HepG2 (cell line): ENCODE data around the gene RNF208. TPM values are rescaled to one million over a fixed set of nuclear protein-coding genes. Genes with fewer than 3 reads are reported as not detected.

Source experiments
- BRD4 ChIP-seq: sonication (generic); formaldehyde crosslinking; IDR thresholded peaks from 2 replicates; pipeline ENCODE4 v1.4.0; 2020; ENCODE audit warnings: missing genetic modification reagents
- KLF12 ChIP-seq: sonication (generic); formaldehyde crosslinking; IDR thresholded peaks from 2 replicates; pipeline ENCODE4 v1.4.0; 2020; ENCODE audit warnings: missing genetic modification reagents, borderline replicate concordance
- MAFG ChIP-seq: sonication (generic); formaldehyde crosslinking; IDR thresholded peaks from 2 replicates; pipeline ENCODE4 v1.5.1; 2020; ENCODE audit warnings: mild to moderate bottlenecking, missing genetic modification reagents
- SMAD1 ChIP-seq: sonication (generic); formaldehyde crosslinking; IDR thresholded peaks from 2 replicates; pipeline ENCODE4 v1.4.0; 2020; ENCODE audit warnings: missing genetic modification reagents, low read depth, mild to moderate bottlenecking, borderline replicate concordance
- TFDP2 ChIP-seq: sonication (generic); formaldehyde crosslinking; IDR thresholded peaks from 2 replicates; pipeline ENCODE4 v1.4.0; 2020; ENCODE audit warnings: missing genetic modification reagents
- THRA ChIP-seq: sonication (generic); formaldehyde crosslinking; IDR thresholded peaks from 2 replicates; pipeline ENCODE4 v1.4.0; 2020; ENCODE audit warnings: missing genetic modification reagents, borderline replicate concordance
- U2AF2 ChIP-seq: fragments of 200-400 bp; formaldehyde crosslinking; IDR thresholded peaks from 2 replicates; pipeline ENCODE4 v1.6.1; 2017; ENCODE audit warnings: low read depth, mild to moderate bottlenecking, low read length
- XBP1 ChIP-seq: sonication (generic); formaldehyde crosslinking; IDR thresholded peaks from 2 replicates; pipeline ENCODE4 v1.5.0; 2020; ENCODE audit warnings: missing genetic modification reagents
- ZNF124 ChIP-seq: sonication (generic); formaldehyde crosslinking; IDR thresholded peaks from 2 replicates; pipeline ENCODE4 v1.4.0; 2020; ENCODE audit warnings: missing genetic modification reagents
- ZNF468 ChIP-seq: sonication (generic); formaldehyde crosslinking; IDR thresholded peaks from 2 replicates; pipeline ENCODE4 v1.8.0; 2022; ENCODE audit warnings: mild to moderate bottlenecking, moderate library complexity, missing genetic modification reagents
- ZNF574 ChIP-seq: sonication (generic); formaldehyde crosslinking; IDR thresholded peaks from 2 replicates; pipeline ENCODE4 v1.4.0; 2020; ENCODE audit warnings: missing genetic modification reagents
- ZNF672 ChIP-seq: sonication (generic); formaldehyde crosslinking; IDR thresholded peaks from 2 replicates; pipeline ENCODE4 v1.8.1; 2022; ENCODE audit warnings: missing genetic modification reagents
- polyA plus RNA-seq, 8 experiments: library from polyadenylated mRNA; depleted of rRNA in 3 of 8; stranded (reverse) in 7 of 8; unstranded in 1 of 8; fragments of >200 nt; fragmentation: Illumina TruSeq in 4 of 8; extraction: Trizol in 4 of 8; gene quantifications; 2 replicates each; pipeline versions ENCODE4 v1.2.1 to v1.2.3, GENCODE V29; 2011 to 2016; ENCODE audit warnings: low read depth in 4 of 8, missing spikeins in 1 of 8, mixed read lengths in 1 of 8; ENCODE audit not compliant: insufficient read depth in 1 of 8
- total RNA-seq, 5 experiments: library from RNA; depleted of rRNA; stranded (reverse); fragments of >200 nt; fragmentation: Illumina TruSeq; extraction: Trizol; gene quantifications; 2 replicates each; pipeline ENCODE4 v1.2.3, GENCODE V29; 2016; ENCODE audit warnings: low read depth in 1 of 5
- TF ChIP-seq, protein P1 (sequence below): sonication (generic); formaldehyde crosslinking; IDR thresholded peaks from 2 replicates; pipeline ENCODE4 v1.4.0; 2020; ENCODE audit warnings: missing genetic modification reagents
- TF ChIP-seq, protein P2 (sequence below): sonication (generic); formaldehyde crosslinking; IDR thresholded peaks from 2 replicates; pipeline ENCODE4 v1.5.0; 2020; ENCODE audit warnings: missing genetic modification reagents
- TF ChIP-seq, protein P3 (sequence below): IDR thresholded peaks from 2 replicates; pipeline ENCODE4 v1.6.1; 2016; ENCODE audit warnings: low read depth, borderline replicate concordance
- TF ChIP-seq, protein P4 (sequence below): sonication (generic); formaldehyde crosslinking; conservative IDR thresholded peaks from 2 replicates; pipeline ENCODE4 v1.4.0; 2020; ENCODE audit warnings: missing genetic modification reagents

Gene RNF208
- total and polyA plus RNA-seq, 2 of the 13 experiments (the other 11 are each of a cell fraction or from before 2014, with no cell fraction given), result 1.6 to 2.1 TPM

- TF ChIP-seq, protein P1, sequence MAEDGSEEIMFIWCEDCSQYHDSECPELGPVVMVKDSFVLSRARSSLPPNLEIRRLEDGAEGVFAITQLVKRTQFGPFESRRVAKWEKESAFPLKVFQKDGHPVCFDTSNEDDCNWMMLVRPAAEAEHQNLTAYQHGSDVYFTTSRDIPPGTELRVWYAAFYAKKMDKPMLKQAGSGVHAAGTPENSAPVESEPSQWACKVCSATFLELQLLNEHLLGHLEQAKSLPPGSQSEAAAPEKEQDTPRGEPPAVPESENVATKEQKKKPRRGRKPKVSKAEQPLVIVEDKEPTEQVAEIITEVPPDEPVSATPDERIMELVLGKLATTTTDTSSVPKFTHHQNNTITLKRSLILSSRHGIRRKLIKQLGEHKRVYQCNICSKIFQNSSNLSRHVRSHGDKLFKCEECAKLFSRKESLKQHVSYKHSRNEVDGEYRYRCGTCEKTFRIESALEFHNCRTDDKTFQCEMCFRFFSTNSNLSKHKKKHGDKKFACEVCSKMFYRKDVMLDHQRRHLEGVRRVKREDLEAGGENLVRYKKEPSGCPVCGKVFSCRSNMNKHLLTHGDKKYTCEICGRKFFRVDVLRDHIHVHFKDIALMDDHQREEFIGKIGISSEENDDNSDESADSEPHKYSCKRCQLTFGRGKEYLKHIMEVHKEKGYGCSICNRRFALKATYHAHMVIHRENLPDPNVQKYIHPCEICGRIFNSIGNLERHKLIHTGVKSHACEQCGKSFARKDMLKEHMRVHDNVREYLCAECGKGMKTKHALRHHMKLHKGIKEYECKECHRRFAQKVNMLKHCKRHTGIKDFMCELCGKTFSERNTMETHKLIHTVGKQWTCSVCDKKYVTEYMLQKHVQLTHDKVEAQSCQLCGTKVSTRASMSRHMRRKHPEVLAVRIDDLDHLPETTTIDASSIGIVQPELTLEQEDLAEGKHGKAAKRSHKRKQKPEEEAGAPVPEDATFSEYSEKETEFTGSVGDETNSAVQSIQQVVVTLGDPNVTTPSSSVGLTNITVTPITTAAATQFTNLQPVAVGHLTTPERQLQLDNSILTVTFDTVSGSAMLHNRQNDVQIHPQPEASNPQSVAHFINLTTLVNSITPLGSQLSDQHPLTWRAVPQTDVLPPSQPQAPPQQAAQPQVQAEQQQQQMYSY (CRISPR knock-in tag), result no peak
- TF ChIP-seq ZNF124 (CRISPR knock-in tag), result 0 out of 2 replicates have a peak, but pooled peaks have one; percentile 46
- peak; percentile 69 for TF ChIP-seq TFDP2 (CRISPR knock-in tag)
- peak; percentile 76; the same call in 1 of the 2 replicates for TF ChIP-seq KLF12 (CRISPR knock-in tag)
- no peak for TF ChIP-seq XBP1 (CRISPR knock-in tag)
- TF ChIP-seq, protein P2, sequence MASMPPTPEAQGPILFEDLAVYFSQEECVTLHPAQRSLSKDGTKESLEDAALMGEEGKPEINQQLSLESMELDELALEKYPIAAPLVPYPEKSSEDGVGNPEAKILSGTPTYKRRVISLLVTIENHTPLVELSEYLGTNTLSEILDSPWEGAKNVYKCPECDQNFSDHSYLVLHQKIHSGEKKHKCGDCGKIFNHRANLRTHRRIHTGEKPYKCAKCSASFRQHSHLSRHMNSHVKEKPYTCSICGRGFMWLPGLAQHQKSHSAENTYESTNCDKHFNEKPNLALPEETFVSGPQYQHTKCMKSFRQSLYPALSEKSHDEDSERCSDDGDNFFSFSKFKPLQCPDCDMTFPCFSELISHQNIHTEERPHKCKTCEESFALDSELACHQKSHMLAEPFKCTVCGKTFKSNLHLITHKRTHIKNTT, result no peak
- no peak for TF ChIP-seq SMAD1 (CRISPR knock-in tag)
- no peak; the same call in 1 of the 2 replicates for TF ChIP-seq BRD4 (CRISPR knock-in tag)
- TF ChIP-seq ZNF672 (CRISPR knock-in tag), result no peak
- no peak for TF ChIP-seq U2AF2
- TF ChIP-seq MAFG (CRISPR knock-in tag), result no peak
- TF ChIP-seq THRA, result peak; percentile 59; the same call in 1 of the 2 replicates
- TF ChIP-seq ZNF468, result no peak
- TF ChIP-seq, protein P3, sequence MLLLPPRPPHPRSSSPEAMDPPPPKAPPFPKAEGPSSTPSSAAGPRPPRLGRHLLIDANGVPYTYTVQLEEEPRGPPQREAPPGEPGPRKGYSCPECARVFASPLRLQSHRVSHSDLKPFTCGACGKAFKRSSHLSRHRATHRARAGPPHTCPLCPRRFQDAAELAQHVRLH (CRISPR knock-in tag), result 0 out of 2 replicates have a peak, but pooled peaks have one; percentile 42
- TF ChIP-seq ZNF574, result peak; percentile 58
- TF ChIP-seq, protein P4, sequence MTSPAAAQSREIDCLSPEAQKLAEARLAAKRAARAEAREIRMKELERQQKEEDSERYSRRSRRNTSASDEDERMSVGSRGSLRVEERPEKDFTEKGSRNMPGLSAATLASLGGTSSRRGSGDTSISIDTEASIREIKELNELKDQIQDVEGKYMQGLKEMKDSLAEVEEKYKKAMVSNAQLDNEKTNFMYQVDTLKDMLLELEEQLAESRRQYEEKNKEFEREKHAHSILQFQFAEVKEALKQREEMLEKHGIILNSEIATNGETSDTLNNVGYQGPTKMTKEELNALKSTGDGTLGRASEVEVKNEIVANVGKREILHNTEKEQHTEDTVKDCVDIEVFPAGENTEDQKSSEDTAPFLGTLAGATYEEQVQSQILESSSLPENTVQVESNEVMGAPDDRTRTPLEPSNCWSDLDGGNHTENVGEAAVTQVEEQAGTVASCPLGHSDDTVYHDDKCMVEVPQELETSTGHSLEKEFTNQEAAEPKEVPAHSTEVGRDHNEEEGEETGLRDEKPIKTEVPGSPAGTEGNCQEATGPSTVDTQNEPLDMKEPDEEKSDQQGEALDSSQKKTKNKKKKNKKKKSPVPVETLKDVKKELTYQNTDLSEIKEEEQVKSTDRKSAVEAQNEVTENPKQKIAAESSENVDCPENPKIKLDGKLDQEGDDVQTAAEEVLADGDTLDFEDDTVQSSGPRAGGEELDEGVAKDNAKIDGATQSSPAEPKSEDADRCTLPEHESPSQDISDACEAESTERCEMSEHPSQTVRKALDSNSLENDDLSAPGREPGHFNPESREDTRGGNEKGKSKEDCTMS (CRISPR knock-in tag), result no peak
Observed at GRCh38 chr9:137240318-137240840, 18.3 kb upstream of the RNF208 start (continued).
